EL (cell line): ENCODE results near the gene WDPCP.
"Not testable (repeated sequence)": the region's sequence is repeated elsewhere in the genome, so short reads cannot be mapped to it uniquely, and the experiment has no call there.

Experiments used
- DNase-seq: peaks from one replicate; pipeline ENCODE4 v3.0.0-alpha.2; 2016

The WDPCP gene

GRCh38 chr2:63590626-63591408 is 2.5 kb upstream of the WDPCP start:
- DNase-seq, result peak; percentile 3

GRCh38 chr2:63589148-63589958 is 1.1 kb upstream of the WDPCP start:
- peak; percentile 6 for DNase-seq

- peak; percentile 26 for DNase-seq
Measured at GRCh38 chr2:63587814-63588384, 378 bp downstream of the WDPCP start.

GRCh38 chr2:63582873-63583272 is 5.4 kb downstream of the WDPCP start:
- DNase-seq, result no peak

GRCh38 chr2:63581298-63581961 is 6.8 kb downstream of the WDPCP start:
- no peak for DNase-seq

GRCh38 chr2:63580651-63581297 is 7.5 kb downstream of the WDPCP start:
- no peak for DNase-seq

GRCh38 chr2:63578767-63579166 is 9.5 kb downstream of the WDPCP start:
- DNase-seq, result no peak

GRCh38 chr2:63576546-63576945 is 11.7 kb downstream of the WDPCP start:
- no peak for DNase-seq

GRCh38 chr2:63573726-63574345 is 14.4 kb downstream of the WDPCP start:
- not testable (repeated sequence) for DNase-seq

- not testable (repeated sequence) for DNase-seq
Measured at GRCh38 chr2:63573026-63573425, 15.3 kb downstream of the WDPCP start.

GRCh38 chr2:63572001-63572400 is 16.3 kb downstream of the WDPCP start:
- no peak for DNase-seq

GRCh38 chr2:63571291-63571690 is 17.0 kb downstream of the WDPCP start:
- DNase-seq, result no peak

GRCh38 chr2:63569740-63570139 is 18.5 kb downstream of the WDPCP start:
- no peak for DNase-seq

- no peak for DNase-seq
Measured at GRCh38 chr2:63562751-63563150, 25.5 kb downstream of the WDPCP start.

- DNase-seq, result not testable (repeated sequence)
Measured at GRCh38 chr2:63558922-63559321, 29.4 kb downstream of the WDPCP start.

- DNase-seq, result not testable (repeated sequence)
Measured at GRCh38 chr2:63557819-63558218, 30.5 kb downstream of the WDPCP start.

GRCh38 chr2:63555931-63556330 is 32.3 kb downstream of the WDPCP start:
- DNase-seq, result no peak

- no peak for DNase-seq
Measured at GRCh38 chr2:63555299-63555698, 33.0 kb downstream of the WDPCP start.

GRCh38 chr2:63553049-63553448 is 35.2 kb downstream of the WDPCP start:
- DNase-seq, result peak; percentile 18

- no peak for DNase-seq
Measured at GRCh38 chr2:63545023-63545422, 43.3 kb downstream of the WDPCP start.

- peak; percentile 5 for DNase-seq
Measured at GRCh38 chr2:63544017-63544627, 44.2 kb downstream of the WDPCP start.
